Muscle of leg (tissue), 16 donors: Measurements from ENCODE around the gene B4GALT4. TPM values are rescaled to one million over a fixed set of nuclear protein-coding genes. Genes with fewer than 3 reads are reported as not detected.
"Not testable (repeated sequence)": the region's sequence is repeated elsewhere in the genome, so short reads cannot be mapped to it uniquely, and the experiment has no call there.

Source experiments
- DNase-seq: peaks from one replicate; pipeline ENCODE4 v3.0.0; 2013
- H3K27ac ChIP-seq: one replicate; pipeline ENCODE4 v1.5.1; 2013; ENCODE audit warnings: mild to moderate bottlenecking, low read length, control low read depth
- H3K27me3 ChIP-seq: one replicate; pipeline ENCODE4 v1.6.1; 2013; ENCODE audit warnings: low read length; ENCODE audit not compliant: control insufficient read depth, insufficient read depth
- H3K36me3 ChIP-seq: one replicate; pipeline ENCODE4 v1.6.1; 2013; ENCODE audit warnings: low read length; ENCODE audit not compliant: control insufficient read depth, insufficient read depth
- H3K4me1 ChIP-seq: one replicate; pipeline ENCODE4 v1.6.1; 2013; ENCODE audit warnings: low read length; ENCODE audit not compliant: control insufficient read depth, insufficient read depth
- H3K4me3 ChIP-seq: one replicate; pipeline ENCODE4 v1.5.1; 2013; ENCODE audit warnings: low read length, control low read depth
- H3K9me3 ChIP-seq: replicated peaks from 2 replicates; pipeline ENCODE4 v1.6.1; 2013; ENCODE audit warnings: low read depth, low read length; ENCODE audit not compliant: control insufficient read depth
- WGBS: methylation state at CpG from one replicate; pipeline ENCODE4 v1.1.5; 2013; ENCODE audit warnings: missing lambda C conversion rate; ENCODE audit not compliant: insufficient coverage; 5-methylcytosine and 5-hydroxymethylcytosine counted together
- long read RNA-seq, 11 donors: transcript quantifications; one replicate each; lab custom pipeline, GENCODE V29; 2026
- polyA plus RNA-seq, 8 donors: library from polyadenylated mRNA; unstranded; fragments of 120-200 nt; gene quantifications; one replicate each; pipeline versions ENCODE4 v1.2.1 to v1.2.3, GENCODE V29; 2013; ENCODE audit warnings: inconsistent platforms in 1 of 8, low replicate concordance in 1 of 8; ENCODE audit not compliant: insufficient read length in 8 of 8, insufficient read depth in 1 of 8
- total RNA-seq: library from RNA; stranded (reverse); fragments of 120-200 nt; gene quantifications from one replicate; pipeline ENCODE4 v1.2.4, GENCODE V29; 2013

Gene B4GALT4
- total RNA-seq (11.7 TPM), polyA plus RNA-seq (10 to 100 TPM in 7 of 8 donors, 1 to 10 TPM in 1; 9.9 to 16.7 (median 11.8) TPM)
- long read RNA-seq, donor 1, partial matches to known transcripts, result 5 of 6 reads
- long read RNA-seq, donor 1, other reads (novel, unspliced or antisense), result 0 of 6 reads
- long read RNA-seq, donor 2, partial matches to known transcripts, result 0 of 1 reads
- long read RNA-seq, donor 2, other reads (novel, unspliced or antisense), result 0 of 1 reads
- long read RNA-seq, donor 3, partial matches to known transcripts, result 0 of 1 reads
- long read RNA-seq, donor 3, other reads (novel, unspliced or antisense), result 0 of 1 reads
- long read RNA-seq, donor 4, transcript B4GALT4-202 (8 exons, 2,459 nt), result major isoform, 5 of 5 reads
- long read RNA-seq, donor 4, partial matches to known transcripts, result 0 of 5 reads
- long read RNA-seq, donor 4, other reads (novel, unspliced or antisense), result 0 of 5 reads
- long read RNA-seq, donor 5, transcript B4GALT4-202 (8 exons, 2,459 nt), result major isoform, 7 of 14 reads
- long read RNA-seq, donor 5, partial matches to known transcripts, result 5 of 14 reads
- long read RNA-seq, donor 5, other reads (novel, unspliced or antisense), result 0 of 14 reads
- long read RNA-seq, donor 6, transcript B4GALT4-202 (8 exons, 2,459 nt), result major isoform, 5 of 6 reads
- long read RNA-seq, donor 6, partial matches to known transcripts, result 0 of 6 reads
- long read RNA-seq, donor 6, other reads (novel, unspliced or antisense), result 0 of 6 reads
- long read RNA-seq, donor 7, full-length matches to known transcripts, result 3 of 3 reads
- long read RNA-seq, donor 7, partial matches to known transcripts, result 0 of 3 reads
- long read RNA-seq, donor 7, other reads (novel, unspliced or antisense), result 0 of 3 reads
- long read RNA-seq, donor 8, partial matches to known transcripts, result 0 of 2 reads
- long read RNA-seq, donor 8, other reads (novel, unspliced or antisense), result 0 of 2 reads
- long read RNA-seq, donor 9, partial matches to known transcripts, result 0 of 1 reads
- long read RNA-seq, donor 9, other reads (novel, unspliced or antisense), result 0 of 1 reads
- long read RNA-seq, donor 10, partial matches to known transcripts, result 0 of 1 reads
- long read RNA-seq, donor 10, other reads (novel, unspliced or antisense), result 0 of 1 reads
- long read RNA-seq, donor 11, partial matches to known transcripts, result 9 of 11 reads
- long read RNA-seq, donor 11, other reads (novel, unspliced or antisense), result 0 of 11 reads

- Histone ChIP-seq H3K36me3 (no peaks in the 10 kb centered on the region), H3K9me3 (no peaks in the 10 kb centered on the region), H3K27ac (peak within 1 kb of the TSS; percentile 82), H3K4me3 (peak within 1 kb of the TSS; percentile 72), H3K27me3 (no peaks in the 10 kb centered on the region), H3K4me1 (peaks cover 19% of the 10 kb centered on the region)
- under 1% methylated on average over 64 of the region's 70 CpGs for WGBS
- peak; percentile 95 for DNase-seq
Observed at GRCh38 chr3:119240591-119241434, at the start of gene B4GALT4. Gene B4GALT4, minus strand, starts transcription at chr3:119240878. Its CDS starts 10,779 bp downstream, at chr3:119230099.

GRCh38 chr3:119289404-119289770, 48.7 kb upstream of the B4GALT4 start:
- Histone ChIP-seq H3K4me1 (peaks cover 6% of the 10 kb centered on the region), H3K4me3 (no peak overlapping the region), H3K27ac (no peak overlapping the region), H3K36me3 (no peaks in the 10 kb centered on the region), H3K27me3 (no peaks in the 10 kb centered on the region), H3K9me3 (no peaks in the 10 kb centered on the region)
- no peak for DNase-seq
- WGBS, result no CpG with 5 or more reads among the region's 2 CpGs

GRCh38 chr3:119288669-119289403, 48.2 kb upstream of the B4GALT4 start:
- WGBS, result 90% methylated on average over 3 of the region's 3 CpGs
- Histone ChIP-seq H3K4me1 (peaks cover 6% of the 10 kb centered on the region), H3K4me3 (no peak overlapping the region), H3K27ac (no peak overlapping the region), H3K36me3 (no peaks in the 10 kb centered on the region), H3K27me3 (no peaks in the 10 kb centered on the region), H3K9me3 (no peaks in the 10 kb centered on the region)
- DNase-seq, result no peak

- H3K4me3 ChIP-seq, result no peak overlapping the region
- H3K36me3 ChIP-seq, result no peaks in the 10 kb centered on the region
- peaks cover 6% of the 10 kb centered on the region for H3K9me3 ChIP-seq
- peak overlapping the region; percentile 80 for H3K27ac ChIP-seq
- peaks cover 4% of the 10 kb centered on the region for H3K4me1 ChIP-seq
- H3K27me3 ChIP-seq, result no peaks in the 10 kb centered on the region
- DNase-seq, result no peak
- WGBS, result no CpG with 5 or more reads among the region's 5 CpGs
Observed at GRCh38 chr3:119279584-119280243, 39.0 kb upstream of the B4GALT4 start.

- WGBS, result no CpG with 5 or more reads among the region's 6 CpGs
- Histone ChIP-seq H3K36me3 (no peaks in the 10 kb centered on the region), H3K4me1 (peaks cover 4% of the 10 kb centered on the region), H3K4me3 (no peak overlapping the region), H3K27ac (peak overlapping the region; percentile 80), H3K9me3 (peaks cover 6% of the 10 kb centered on the region), H3K27me3 (no peaks in the 10 kb centered on the region)
- peak; percentile 59 for DNase-seq
Observed at GRCh38 chr3:119279101-119279554, 38.5 kb upstream of the B4GALT4 start.

GRCh38 chr3:119276680-119277079, 36.0 kb upstream of the B4GALT4 start:
- no peak overlapping the region for H3K4me3 ChIP-seq
- DNase-seq, result no peak

GRCh38 chr3:119270212-119270611, 29.5 kb upstream of the B4GALT4 start:
- H3K9me3 ChIP-seq, H3K36me3 ChIP-seq, H3K4me1 ChIP-seq, H3K27ac ChIP-seq, H3K4me3 ChIP-seq, DNase-seq, H3K27me3 ChIP-seq: not testable (repeated sequence)
- no CpG with 5 or more reads among the region's 2 CpGs for WGBS

More at GRCh38 chr3:119276680-119277079, 36.0 kb upstream of the B4GALT4 start:
- Histone ChIP-seq H3K36me3 (no peaks in the 10 kb centered on the region), H3K27ac (no peak overlapping the region), H3K27me3 (no peaks in the 10 kb centered on the region), H3K4me1 (peaks cover 4% of the 10 kb centered on the region), H3K9me3 (no peaks in the 10 kb centered on the region)
- no CpG with 5 or more reads among the region's 5 CpGs for WGBS

GRCh38 chr3:119261055-119261454, 20.4 kb upstream of the B4GALT4 start:
- Histone ChIP-seq H3K4me1 (no peaks in the 10 kb centered on the region), H3K9me3 (no peaks in the 10 kb centered on the region), H3K4me3 (no peak overlapping the region), H3K36me3 (no peaks in the 10 kb centered on the region), H3K27me3 (no peaks in the 10 kb centered on the region), H3K27ac (no peak overlapping the region)
- no peak for DNase-seq
- WGBS, result 80% methylated on average over 2 of the region's 6 CpGs
